Stomach (tissue), 4 donors: ENCODE data around the gene SUSD4.

Experiments used
- POLR2AphosphoS5 ChIP-seq, 3 donors: sonication (generic); formaldehyde crosslinking; IDR thresholded peaks; one replicate each; pipeline ENCODE4 v1.6.1; 2016; ENCODE audit warnings: antibody characterized with exemption in 3 of 3
- TF ChIP-seq, protein P1 (sequence below), 7 experiments: fragments of 450-650 bp in 4 of 7; fragments of 200-600 bp in 3 of 7; sonication (generic) in 3 of 7; IDR thresholded peaks; one replicate each; pipeline ENCODE4 v1.5.1; 2016 to 2019; ENCODE audit warnings: antibody characterized with exemption in 7 of 7, control low read depth in 2 of 7, mild to moderate bottlenecking in 1 of 7

DNA sequence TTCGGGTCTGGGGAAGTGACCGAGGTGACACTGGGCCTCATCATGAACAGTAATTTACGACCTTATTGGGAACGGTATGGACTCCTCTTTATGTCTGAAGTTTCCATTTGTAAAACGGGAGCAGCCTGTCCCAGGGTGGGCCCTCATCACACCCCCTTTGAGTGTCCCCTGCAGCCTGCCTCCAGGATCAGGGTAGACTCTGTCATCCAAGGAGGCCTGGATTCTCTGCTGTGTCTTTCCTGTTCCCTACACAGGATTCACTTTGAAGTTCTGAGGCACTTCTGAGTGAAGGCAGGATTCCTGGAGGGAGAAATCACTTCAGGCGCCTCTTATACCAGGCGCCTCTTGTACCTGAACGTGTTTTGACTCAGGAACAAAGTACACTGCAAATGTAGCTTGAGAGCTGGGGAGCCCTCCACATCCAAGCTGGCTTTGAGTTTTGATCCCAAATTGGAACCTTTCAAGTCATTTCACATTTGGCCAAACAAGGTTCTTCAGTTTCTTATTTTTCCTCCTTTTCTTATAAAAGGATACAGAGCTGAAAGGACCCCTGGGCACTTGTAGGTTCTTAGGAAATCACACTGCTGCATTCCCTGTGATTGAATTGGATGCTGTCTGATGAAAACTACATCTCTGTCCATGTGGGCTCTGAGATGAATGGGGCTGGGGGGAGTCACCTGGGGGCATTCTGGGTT is 106.0 kb downstream of the SUSD4 start:
- TF ChIP-seq, protein P1, sequence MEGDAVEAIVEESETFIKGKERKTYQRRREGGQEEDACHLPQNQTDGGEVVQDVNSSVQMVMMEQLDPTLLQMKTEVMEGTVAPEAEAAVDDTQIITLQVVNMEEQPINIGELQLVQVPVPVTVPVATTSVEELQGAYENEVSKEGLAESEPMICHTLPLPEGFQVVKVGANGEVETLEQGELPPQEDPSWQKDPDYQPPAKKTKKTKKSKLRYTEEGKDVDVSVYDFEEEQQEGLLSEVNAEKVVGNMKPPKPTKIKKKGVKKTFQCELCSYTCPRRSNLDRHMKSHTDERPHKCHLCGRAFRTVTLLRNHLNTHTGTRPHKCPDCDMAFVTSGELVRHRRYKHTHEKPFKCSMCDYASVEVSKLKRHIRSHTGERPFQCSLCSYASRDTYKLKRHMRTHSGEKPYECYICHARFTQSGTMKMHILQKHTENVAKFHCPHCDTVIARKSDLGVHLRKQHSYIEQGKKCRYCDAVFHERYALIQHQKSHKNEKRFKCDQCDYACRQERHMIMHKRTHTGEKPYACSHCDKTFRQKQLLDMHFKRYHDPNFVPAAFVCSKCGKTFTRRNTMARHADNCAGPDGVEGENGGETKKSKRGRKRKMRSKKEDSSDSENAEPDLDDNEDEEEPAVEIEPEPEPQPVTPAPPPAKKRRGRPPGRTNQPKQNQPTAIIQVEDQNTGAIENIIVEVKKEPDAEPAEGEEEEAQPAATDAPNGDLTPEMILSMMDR (IDR thresholded peaks at IDR 0.05) = no peak
- TF ChIP-seq POLR2AphosphoS5 (IDR thresholded peaks at IDR 0.05) = no peak
